DOHH2 (cell line): Measurements from ENCODE around the gene RTN4IP1.

Source experiments
- H3F3A ChIP-seq: fragments of 200-600 bp; sonication (generic), shearing (Covaris generic); 2 replicates; pipeline ENCODE4 v1.6.0; 2016; ENCODE audit warnings: antibody characterized with exemption, mild to moderate bottlenecking; ENCODE audit not compliant: control insufficient read depth, insufficient read depth
- H3K27ac ChIP-seq: fragments of 200-600 bp; sonication (generic); 2 replicates; pipeline ENCODE4 v1.5.1; 2014; ENCODE audit warnings: low read depth, mild to moderate bottlenecking, low read length, moderate library complexity
- H3K27me3 ChIP-seq: fragments of 200-600 bp; sonication (generic); 2 replicates; pipeline ENCODE4 v1.6.1; 2014; ENCODE audit warnings: mild to moderate bottlenecking, low read length, mixed read lengths; ENCODE audit not compliant: control insufficient read depth
- H3K36me3 ChIP-seq: fragments of 200-600 bp; sonication (generic); 2 replicates; pipeline ENCODE4 v1.6.1; 2014; ENCODE audit warnings: mild to moderate bottlenecking, low read length, moderate library complexity, mixed read lengths; ENCODE audit not compliant: control insufficient read depth
- H3K4me1 ChIP-seq: fragments of 200-600 bp; sonication (generic); 2 replicates; pipeline ENCODE4 v1.6.1; 2014; ENCODE audit warnings: mild to moderate bottlenecking, low read length, mixed read lengths; ENCODE audit not compliant: control insufficient read depth
- H3K4me2 ChIP-seq: fragments of 200-600 bp; sonication (generic); 2 replicates; pipeline ENCODE4 v1.6.0; 2014; ENCODE audit warnings: mild to moderate bottlenecking, low read length, moderate library complexity
- H3K4me3 ChIP-seq: fragments of 200-600 bp; sonication (generic); 2 replicates; pipeline ENCODE4 v1.5.1; 2014; ENCODE audit warnings: mild to moderate bottlenecking, low read length, mixed read lengths
- H3K79me2 ChIP-seq: fragments of 200-600 bp; sonication (generic); 2 replicates; pipeline ENCODE4 v1.6.1; 2014; ENCODE audit warnings: mild to moderate bottlenecking, low read length, mixed read lengths; ENCODE audit not compliant: control insufficient read depth
- H3K9me2 ChIP-seq: fragments of 200-600 bp; sonication (generic); replicated peaks from 2 replicates; pipeline ENCODE4 v1.6.1; 2014; ENCODE audit warnings: mild to moderate bottlenecking, low read length, mixed read lengths; ENCODE audit not compliant: control insufficient read depth
- H3K9me3 ChIP-seq: fragments of 200-600 bp; sonication (generic); 2 replicates; pipeline ENCODE4 v1.6.1; 2014; ENCODE audit warnings: antibody characterized with exemption, low read length, mixed read lengths; ENCODE audit not compliant: control insufficient read depth, insufficient read depth
- H4K20me1 ChIP-seq: fragments of 200-600 bp; sonication (generic); 2 replicates; pipeline ENCODE4 v1.6.0; 2014; ENCODE audit warnings: low read depth, mild to moderate bottlenecking, antibody characterized with exemption, low read length, moderate library complexity; ENCODE audit not compliant: control insufficient read depth, insufficient read depth
- CTCF ChIP-seq: fragments of 200-600 bp; sonication (generic); IDR thresholded peaks from one replicate; pipeline ENCODE4 v1.5.1; 2014; ENCODE audit warnings: antibody characterized with exemption, mild to moderate bottlenecking, low read depth, low read length; ENCODE audit not compliant: poor library complexity, severe bottlenecking
- EZH2phosphoT487 ChIP-seq: fragments of 200-600 bp; sonication (generic); IDR thresholded peaks from 2 replicates; pipeline ENCODE4 v1.6.1; 2017; ENCODE audit warnings: borderline replicate concordance, mild to moderate bottlenecking, antibody characterized with exemption, low read length, moderate library complexity, mixed read lengths

RTN4IP1 gene

GRCh38 chr6:106569428-106569827 is 59.9 kb downstream of the RTN4IP1 start:
- H3K36me3 ChIP-seq, result peaks cover 60% of the 10 kb centered on the region
- no peaks in the 10 kb centered on the region for H3K9me2 ChIP-seq
- peaks cover 2% of the 10 kb centered on the region for H3K4me1 ChIP-seq
- no peaks in the 10 kb centered on the region for H4K20me1 ChIP-seq
- no peaks in the 10 kb centered on the region for H3K27me3 ChIP-seq
- no peaks in the 10 kb centered on the region for H3K79me2 ChIP-seq
- H3F3A ChIP-seq, result peaks cover 9% of the 10 kb centered on the region; the same call in 1 of the 2 replicates
- H3K4me2 ChIP-seq, result no peak overlapping the region
- H3K4me3 ChIP-seq, result no peak overlapping the region
- TF ChIP-seq CTCF (no peak), EZH2phosphoT487 (no peak)
- no peak overlapping the region for H3K27ac ChIP-seq
- no peaks in the 10 kb centered on the region for H3K9me3 ChIP-seq

DNA sequence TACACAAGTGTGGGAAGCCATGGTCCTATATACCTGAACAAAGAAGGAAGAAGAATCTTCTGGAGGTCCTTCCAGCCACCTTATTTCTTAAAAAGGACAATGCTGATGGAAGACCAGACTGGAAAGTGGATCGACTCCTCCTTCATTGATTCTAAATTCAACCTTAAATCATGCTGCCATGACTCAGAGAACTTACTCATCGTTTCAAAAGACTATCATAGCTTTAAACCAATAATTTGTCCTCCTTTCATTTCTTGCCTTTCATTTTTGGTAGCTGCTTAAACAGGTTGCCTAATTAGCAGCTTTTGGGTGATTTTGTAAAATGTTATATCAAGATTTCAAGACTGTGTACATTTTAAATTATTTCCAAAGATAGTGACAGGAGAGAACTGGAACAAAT is 60.8 kb downstream of the RTN4IP1 start:
- Histone ChIP-seq H3K4me1 (peaks cover 11% of the 10 kb centered on the region), H3K4me2 (no peak overlapping the region), H3F3A (peaks cover 9% of the 10 kb centered on the region; the same call in 1 of the 2 replicates), H3K9me3 (no peaks in the 10 kb centered on the region), H3K27ac (no peak overlapping the region), H3K4me3 (no peak overlapping the region), H3K79me2 (no peaks in the 10 kb centered on the region), H3K36me3 (peaks cover 69% of the 10 kb centered on the region), H4K20me1 (no peaks in the 10 kb centered on the region), H3K27me3 (no peaks in the 10 kb centered on the region), H3K9me2 (no peaks in the 10 kb centered on the region)
- TF ChIP-seq EZH2phosphoT487 (no peak), CTCF (no peak)

GRCh38 chr6:106564476-106564875 is 64.8 kb downstream of the RTN4IP1 start:
- Histone ChIP-seq H3K27me3 (no peaks in the 10 kb centered on the region), H3K79me2 (no peaks in the 10 kb centered on the region), H3K4me3 (no peak overlapping the region), H3K9me2 (no peaks in the 10 kb centered on the region), H3K36me3 (peaks cover 83% of the 10 kb centered on the region), H3K9me3 (no peaks in the 10 kb centered on the region), H3K4me2 (peak overlapping the region; percentile 33; the same call in 1 of the 2 replicates), H3K4me1 (peaks cover 24% of the 10 kb centered on the region), H3F3A (peaks cover 4% of the 10 kb centered on the region; the same call in 1 of the 2 replicates), H3K27ac (peak overlapping the region; percentile 25), H4K20me1 (no peaks in the 10 kb centered on the region)
- no peak for TF ChIP-seq EZH2phosphoT487
- no peak for TF ChIP-seq CTCF

- TF ChIP-seq EZH2phosphoT487 (no peak), CTCF (no peak)
- Histone ChIP-seq H4K20me1 (no peaks in the 10 kb centered on the region), H3K9me2 (no peaks in the 10 kb centered on the region), H3K27me3 (no peaks in the 10 kb centered on the region), H3F3A (peaks cover 4% of the 10 kb centered on the region; the same call in 1 of the 2 replicates), H3K4me2 (0 out of 2 replicates have a peak overlapping the region, but pooled peaks have one; percentile 33), H3K4me1 (peaks cover 24% of the 10 kb centered on the region), H3K27ac (peak overlapping the region; percentile 25; the same call in 1 of the 2 replicates), H3K79me2 (no peaks in the 10 kb centered on the region), H3K4me3 (no peak overlapping the region), H3K36me3 (peaks cover 84% of the 10 kb centered on the region), H3K9me3 (no peaks in the 10 kb centered on the region)
These were observed 65.7 kb downstream of the RTN4IP1 start for GRCh38 chr6:106563614-106564013.
